Liver (tissue), 9 donors: ENCODE data around the gene KLF15. TPM values are rescaled to one million over a fixed set of nuclear protein-coding genes. Genes with fewer than 3 reads are reported as not detected.
A peak's percentile ranks its signal among the peaks of the same experiment; 100 is the strongest.

Experiments used
- DNase-seq: peaks from one replicate; pipeline ENCODE4 v3.0.0-alpha.2; 2017; ENCODE audit warnings: low spot score
- H3K27ac ChIP-seq, 2 donors: one replicate each; pipeline ENCODE4 v1.7.0; 2013; ENCODE audit warnings: inconsistent platforms in 2 of 2, low read length in 2 of 2, control low read depth in 1 of 2, low read depth in 1 of 2, mild to moderate bottlenecking in 1 of 2
- H3K27me3 ChIP-seq, 4 donors: one replicate each; pipeline versions ENCODE4 v1.6.1 to v1.7.0; 2013; ENCODE audit warnings: low read length in 3 of 4, inconsistent platforms in 1 of 4, mild to moderate bottlenecking in 1 of 4, moderate library complexity in 1 of 4; ENCODE audit not compliant: control insufficient read depth in 4 of 4, insufficient read depth in 4 of 4
- H3K36me3 ChIP-seq, 4 donors: one replicate each; pipeline versions ENCODE4 v1.6.1 to v1.7.0; 2013; ENCODE audit warnings: low read length in 3 of 4, mild to moderate bottlenecking in 3 of 4, low read depth in 1 of 4, moderate library complexity in 1 of 4; ENCODE audit not compliant: control insufficient read depth in 4 of 4, insufficient read depth in 3 of 4
- H3K4me1 ChIP-seq, 4 donors: one replicate each; pipeline versions ENCODE4 v1.6.1 to v1.7.0; 2013; ENCODE audit warnings: low read length in 3 of 4, mild to moderate bottlenecking in 3 of 4, moderate library complexity in 1 of 4; ENCODE audit not compliant: control insufficient read depth in 4 of 4, insufficient read depth in 4 of 4
- H3K4me3 ChIP-seq, 3 donors: one replicate each; pipeline versions ENCODE4 v1.6.1 to v1.7.0; 2013; ENCODE audit warnings: low read length in 3 of 3, control low read depth in 1 of 3, low read depth in 1 of 3, mild to moderate bottlenecking in 1 of 3
- H3K9ac ChIP-seq, 2 donors: one replicate each; pipeline ENCODE4 v1.7.0; 2013; ENCODE audit warnings: low read length in 2 of 2, mild to moderate bottlenecking in 2 of 2, moderate library complexity in 2 of 2, control low read depth in 1 of 2, low read depth in 1 of 2
- H3K9me3 ChIP-seq, 4 donors: one replicate each; pipeline versions ENCODE4 v1.6.1 to v1.7.0; 2013; ENCODE audit warnings: low read length in 3 of 4; ENCODE audit not compliant: control insufficient read depth in 4 of 4
- ATF3 ChIP-seq: IDR thresholded peaks from 2 replicates; pipeline ENCODE4 v1.6.1; 2016; ENCODE audit warnings: antibody characterized with exemption
- CTCF ChIP-seq: fragments of 150-350 bp; IDR thresholded peaks from 2 replicates; pipeline ENCODE4 v1.5.1; 2017; ENCODE audit warnings: improper control_type of control experiment, low read depth, low read length; ENCODE audit not compliant: missing input control
- FOXA1 ChIP-seq: IDR thresholded peaks from 2 replicates; pipeline ENCODE4 v1.6.1; 2016; ENCODE audit warnings: antibody characterized with exemption
- FOXA2 ChIP-seq: IDR thresholded peaks from 2 replicates; pipeline ENCODE4 v1.6.1; 2016; ENCODE audit warnings: antibody characterized with exemption
- GABPA ChIP-seq, 2 donors: IDR thresholded peaks in 1 of 2; conservative IDR thresholded peaks in 1 of 2; 2 replicates each; pipeline ENCODE4 v1.6.1; 2016; ENCODE audit warnings: antibody characterized with exemption in 2 of 2, mild to moderate bottlenecking in 1 of 2, moderate library complexity in 1 of 2
- HNF4A ChIP-seq, 2 donors: conservative IDR thresholded peaks; 2 replicates each; pipeline ENCODE4 v1.6.1; 2016; ENCODE audit warnings: antibody characterized with exemption in 2 of 2, mild to moderate bottlenecking in 2 of 2
- HNF4G ChIP-seq: IDR thresholded peaks from 2 replicates; pipeline ENCODE4 v1.6.1; 2016; ENCODE audit warnings: antibody characterized with exemption
- JUND ChIP-seq, 2 donors: IDR thresholded peaks; 2 replicates each; pipeline ENCODE4 v1.6.1; 2016; ENCODE audit warnings: antibody characterized with exemption in 2 of 2
- MAX ChIP-seq: IDR thresholded peaks from 2 replicates; pipeline ENCODE4 v1.6.1; 2016; ENCODE audit warnings: antibody characterized with exemption
- NR2F2 ChIP-seq: IDR thresholded peaks from 2 replicates; pipeline ENCODE4 v1.6.1; 2016; ENCODE audit warnings: antibody characterized with exemption
- RAD21 ChIP-seq, 2 donors: IDR thresholded peaks; 2 replicates each; pipeline ENCODE4 v1.6.1; 2016; ENCODE audit warnings: antibody characterized with exemption in 2 of 2, mild to moderate bottlenecking in 2 of 2
- REST ChIP-seq: IDR thresholded peaks from 2 replicates; pipeline ENCODE4 v1.6.1; 2016; ENCODE audit warnings: antibody characterized with exemption, mild to moderate bottlenecking
- RXRA ChIP-seq, 2 donors: IDR thresholded peaks; 2 replicates each; pipeline ENCODE4 v1.6.1; 2017 to 2018; ENCODE audit warnings: antibody characterized with exemption in 2 of 2, mild to moderate bottlenecking in 1 of 2
- SP1 ChIP-seq: IDR thresholded peaks from 2 replicates; pipeline ENCODE4 v1.6.1; 2018; ENCODE audit warnings: antibody characterized with exemption, mild to moderate bottlenecking
- TAF1 ChIP-seq: conservative IDR thresholded peaks from 2 replicates; pipeline ENCODE4 v1.6.1; 2016; ENCODE audit warnings: antibody characterized with exemption, mild to moderate bottlenecking
- YY1 ChIP-seq: IDR thresholded peaks from 2 replicates; pipeline ENCODE4 v1.6.1; 2016; ENCODE audit warnings: antibody characterized with exemption, mild to moderate bottlenecking
- ZBTB33 ChIP-seq: IDR thresholded peaks from 2 replicates; pipeline ENCODE4 v1.6.1; 2016; ENCODE audit warnings: antibody characterized with exemption
- WGBS: extraction: QIAGEN DNeasy Blood & Tissue Kit; methylation state at CpG from one replicate; pipeline ENCODE4 v1.1.7; 2013; 5-methylcytosine and 5-hydroxymethylcytosine counted together
- polyA plus RNA-seq, 2 donors: library from polyadenylated mRNA; stranded (reverse) in 1 of 2; unstranded in 1 of 2; fragments of 200-250 nt in 1 of 2; fragments of >200 nt in 1 of 2; fragmentation: Nextera tagmentation in 1 of 2; extraction: Ambion mirVana in 1 of 2; gene quantifications; one replicate each; pipeline versions ENCODE4 v1.2.1 to v1.2.3, GENCODE V29; 2013 to 2015
- total RNA-seq, 2 donors: library from RNA; depleted of rRNA; stranded (reverse); fragments of >200 nt; gene quantifications; one replicate each; pipeline ENCODE4 v1.2.3, GENCODE V29; 2014
- donor health status: healthy.
- donor health status: healthy.
- donor health status: healthy.
- donor health status: healthy.
- donor health status: healthy.

Gene KLF15
- total and polyA plus RNA-seq, 4 donors = 21.4 to 103 (median 49.3) TPM

GRCh38 chr3:126316031-126316461 is 41.2 kb downstream of the KLF15 start:
- no peaks in the 10 kb centered on the region for H3K9me3 ChIP-seq
- no peak overlapping the region for H3K27ac ChIP-seq
- H3K27me3 ChIP-seq = no peaks in the 10 kb centered on the region
- no peaks in the 10 kb centered on the region for H3K4me1 ChIP-seq
- no peak overlapping the region for H3K9ac ChIP-seq
- H3K36me3 ChIP-seq = no peaks in the 10 kb centered on the region
- TF ChIP-seq RAD21 (IDR thresholded peaks at IDR 0.05) (no peak), HNF4G (no peak), GABPA (IDR thresholded peaks at IDR 0.05 in 1 of 2, conservative IDR thresholded peaks at IDR 0.05 in 1 of 2) (no peak)
- 82% methylated on average over 12 of the region's 12 CpGs for WGBS
- no peak overlapping the region for H3K4me3 ChIP-seq
- peak; percentile 30 for DNase-seq

- Histone ChIP-seq H3K9ac (no peak overlapping the region), H3K4me3 (no peak overlapping the region), H3K27ac (no peak overlapping the region), H3K36me3 (no peaks in the 10 kb centered on the region), H3K4me1 (no peaks in the 10 kb centered on the region), H3K9me3 (no peaks in the 10 kb centered on the region), H3K27me3 (no peaks in the 10 kb centered on the region)
- TF ChIP-seq CTCF = no peak
- no peak for TF ChIP-seq HNF4A (conservative IDR thresholded peaks at IDR 0.05)
- TF ChIP-seq FOXA2 = no peak
- TF ChIP-seq ZBTB33 = no peak
- no peak for TF ChIP-seq MAX
- no peak for TF ChIP-seq ATF3
- no peak for TF ChIP-seq YY1
- no peak for TF ChIP-seq FOXA1
- TF ChIP-seq NR2F2 = no peak
- no peak for TF ChIP-seq JUND (IDR thresholded peaks at IDR 0.05)
- TF ChIP-seq SP1 = no peak
- TF ChIP-seq REST = no peak
- TF ChIP-seq GABPA (IDR thresholded peaks at IDR 0.05 in 1 of 2, conservative IDR thresholded peaks at IDR 0.05 in 1 of 2) = no peak
- TF ChIP-seq RXRA (IDR thresholded peaks at IDR 0.05) = no peak
- no peak for TF ChIP-seq TAF1
- TF ChIP-seq RAD21 (IDR thresholded peaks at IDR 0.05) = no peak
- no peak for TF ChIP-seq HNF4G
- WGBS = 87% methylated on average over 11 of the region's 11 CpGs
- no peak for DNase-seq
Measured at GRCh38 chr3:126314790-126315658, 42.2 kb downstream of the KLF15 start.
